T-helper 1 cell treated with Interleukin-12 subunit alpha and Interleukin-12 subunit beta and Interleukin-4 antibody, amounts not matched to agents 30 μg/mL and 1 μg/mL, for 36 hours (primary cell): Measurements from ENCODE around the gene R3HDM4.

ENCODE experiments used
- H3K27ac Mint-ChIP-seq: one replicate; pipeline ENCODE4 v1.8.0; 2021; ENCODE audit warnings: mild to moderate bottlenecking, mixed read lengths
- H3K27me3 Mint-ChIP-seq: one replicate; pipeline ENCODE4 v1.8.0; 2021; ENCODE audit warnings: low read depth, mixed read lengths
- H3K36me3 Mint-ChIP-seq: one replicate; pipeline ENCODE4 v1.8.0; 2021; ENCODE audit warnings: low read depth, mixed read lengths
- H3K4me1 Mint-ChIP-seq: one replicate; pipeline ENCODE4 v1.8.0; 2021; ENCODE audit warnings: low read depth, mixed read lengths
- H3K4me3 Mint-ChIP-seq: one replicate; pipeline ENCODE4 v1.8.0; 2021; ENCODE audit warnings: mild to moderate bottlenecking, moderate library complexity, mixed read lengths
- H3K9me3 Mint-ChIP-seq: one replicate; pipeline ENCODE4 v1.8.0; 2021; ENCODE audit warnings: mixed read lengths

The R3HDM4 gene

DNA sequence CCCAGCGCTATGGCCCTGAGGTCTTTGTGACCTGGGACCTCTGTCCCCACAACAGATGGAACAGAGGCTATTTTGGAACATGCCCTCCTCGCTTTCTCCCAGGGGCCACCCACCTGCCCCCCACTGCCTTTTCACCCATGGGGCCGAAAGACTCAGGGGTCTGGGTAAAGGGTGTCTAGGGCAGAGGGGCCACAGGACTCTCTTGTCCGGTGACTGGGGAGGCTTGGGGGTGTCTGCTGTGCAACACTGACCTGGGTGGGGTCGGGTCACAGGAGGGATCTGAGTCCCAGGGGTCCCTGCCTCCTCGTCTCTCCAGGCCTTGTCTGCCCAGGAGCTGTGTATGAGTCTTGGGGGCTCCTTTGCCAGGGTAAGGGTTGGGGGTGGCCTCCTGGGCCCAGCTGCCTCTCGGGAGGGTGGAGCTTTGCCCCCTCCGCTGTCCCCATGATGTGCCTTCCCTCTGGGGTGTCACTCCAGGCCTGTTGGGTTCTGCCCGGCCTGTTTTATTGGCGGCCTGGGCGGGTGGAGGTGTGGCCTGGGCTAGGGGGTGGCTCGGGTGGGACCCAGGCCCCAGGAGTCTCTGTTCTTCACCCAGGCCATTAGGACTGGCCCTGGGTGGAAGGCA is 14.9 kb upstream of the R3HDM4 start:
- Mint-ChIP-seq H3K27me3 (no peaks in the 10 kb centered on the region), H3K27ac (no peak overlapping the region), H3K4me3 (no peak overlapping the region), H3K4me1 (peaks cover 7% of the 10 kb centered on the region), H3K36me3 (no peaks in the 10 kb centered on the region), H3K9me3 (no peaks in the 10 kb centered on the region)

DNA sequence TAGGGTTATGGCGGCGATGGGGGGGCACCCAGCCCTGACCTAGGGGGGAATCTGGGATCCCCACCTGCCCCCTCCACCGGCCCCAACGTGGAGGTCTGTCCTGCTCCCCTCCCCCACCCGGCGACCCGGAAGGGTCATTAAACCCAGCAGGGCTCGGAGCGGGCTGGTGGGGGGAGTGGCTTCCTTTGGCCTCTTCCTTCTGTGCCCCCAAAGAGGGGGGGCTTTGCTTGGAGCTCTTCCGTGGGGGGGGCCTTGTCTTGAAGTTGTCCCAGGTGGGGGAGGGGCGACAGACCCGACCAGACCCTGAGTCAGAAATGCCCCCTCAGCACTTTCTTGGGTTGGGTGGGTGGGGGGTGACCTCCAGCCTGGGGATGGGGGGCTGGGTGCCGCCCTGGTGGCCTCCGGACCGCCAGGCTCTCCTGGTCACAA is 14.3 kb upstream of the R3HDM4 start:
- H3K4me3 Mint-ChIP-seq: no peak overlapping the region
- H3K27ac Mint-ChIP-seq: no peak overlapping the region
- no peaks in the 10 kb centered on the region for H3K36me3 Mint-ChIP-seq
- peaks cover 5% of the 10 kb centered on the region for H3K4me1 Mint-ChIP-seq
- no peaks in the 10 kb centered on the region for H3K9me3 Mint-ChIP-seq
- no peaks in the 10 kb centered on the region for H3K27me3 Mint-ChIP-seq

DNA sequence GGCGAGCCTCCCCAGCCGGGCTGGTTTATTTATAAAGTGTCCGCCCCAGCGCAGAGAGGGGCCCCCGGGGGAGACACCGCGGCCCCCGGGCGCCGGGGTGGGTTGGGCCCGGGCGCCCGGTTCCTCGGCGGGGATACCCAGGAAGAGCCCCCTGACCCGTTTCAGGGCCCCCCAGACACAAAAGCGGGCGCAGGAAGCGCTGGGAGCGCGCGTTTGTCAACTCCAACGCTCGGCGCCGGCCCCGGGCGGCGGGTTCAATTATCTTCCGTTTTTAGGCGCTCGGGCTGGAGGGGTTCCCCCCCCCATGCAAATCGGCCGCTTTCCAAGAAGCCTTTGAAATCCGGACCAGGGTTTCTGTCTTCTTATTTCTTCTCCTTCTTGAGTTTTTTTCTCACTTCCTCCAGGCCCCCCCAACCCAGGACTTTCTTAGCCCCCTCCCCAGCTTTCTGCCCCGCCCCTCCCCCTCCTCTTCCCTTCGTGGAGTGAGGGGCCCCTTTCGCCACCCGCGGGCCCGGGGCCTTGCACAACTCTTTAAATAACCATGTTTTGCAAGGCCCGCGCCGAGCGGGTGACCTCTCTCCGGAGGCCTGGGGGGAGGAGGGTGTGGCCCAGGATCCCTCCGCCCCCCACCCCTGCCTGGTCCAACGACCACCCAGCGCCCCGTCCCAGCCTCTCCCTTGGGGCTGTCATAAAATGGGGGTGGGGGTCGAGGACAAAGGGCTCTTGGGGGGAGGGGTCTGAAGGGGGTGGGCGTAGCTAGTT is 13.8 kb upstream of the R3HDM4 start:
- Mint-ChIP-seq H3K27ac (peak overlapping the region; percentile 73), H3K4me1 (peaks cover 5% of the 10 kb centered on the region), H3K9me3 (no peaks in the 10 kb centered on the region), H3K36me3 (peaks cover 1% of the 10 kb centered on the region), H3K27me3 (peaks cover 3% of the 10 kb centered on the region), H3K4me3 (peak overlapping the region; percentile 82)

DNA sequence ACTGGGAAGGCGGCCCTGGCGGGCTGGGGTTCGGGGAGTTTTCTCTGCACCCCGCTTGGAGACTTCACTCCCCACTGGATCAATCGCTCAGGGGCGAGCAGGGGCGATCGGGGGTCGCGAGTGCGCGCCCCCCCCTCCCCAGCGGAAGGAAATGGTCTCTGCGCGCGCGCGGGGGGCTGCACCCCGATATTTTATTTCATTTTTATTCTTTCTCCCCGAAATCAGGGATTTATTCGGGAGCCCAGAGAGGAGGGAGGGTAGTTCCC is 13.2 kb upstream of the R3HDM4 start:
- Mint-ChIP-seq H3K27me3 (peaks cover 3% of the 10 kb centered on the region), H3K4me1 (peaks cover 9% of the 10 kb centered on the region), H3K9me3 (no peaks in the 10 kb centered on the region), H3K4me3 (peak overlapping the region; percentile 61), H3K36me3 (peaks cover 1% of the 10 kb centered on the region), H3K27ac (no peak overlapping the region)

DNA sequence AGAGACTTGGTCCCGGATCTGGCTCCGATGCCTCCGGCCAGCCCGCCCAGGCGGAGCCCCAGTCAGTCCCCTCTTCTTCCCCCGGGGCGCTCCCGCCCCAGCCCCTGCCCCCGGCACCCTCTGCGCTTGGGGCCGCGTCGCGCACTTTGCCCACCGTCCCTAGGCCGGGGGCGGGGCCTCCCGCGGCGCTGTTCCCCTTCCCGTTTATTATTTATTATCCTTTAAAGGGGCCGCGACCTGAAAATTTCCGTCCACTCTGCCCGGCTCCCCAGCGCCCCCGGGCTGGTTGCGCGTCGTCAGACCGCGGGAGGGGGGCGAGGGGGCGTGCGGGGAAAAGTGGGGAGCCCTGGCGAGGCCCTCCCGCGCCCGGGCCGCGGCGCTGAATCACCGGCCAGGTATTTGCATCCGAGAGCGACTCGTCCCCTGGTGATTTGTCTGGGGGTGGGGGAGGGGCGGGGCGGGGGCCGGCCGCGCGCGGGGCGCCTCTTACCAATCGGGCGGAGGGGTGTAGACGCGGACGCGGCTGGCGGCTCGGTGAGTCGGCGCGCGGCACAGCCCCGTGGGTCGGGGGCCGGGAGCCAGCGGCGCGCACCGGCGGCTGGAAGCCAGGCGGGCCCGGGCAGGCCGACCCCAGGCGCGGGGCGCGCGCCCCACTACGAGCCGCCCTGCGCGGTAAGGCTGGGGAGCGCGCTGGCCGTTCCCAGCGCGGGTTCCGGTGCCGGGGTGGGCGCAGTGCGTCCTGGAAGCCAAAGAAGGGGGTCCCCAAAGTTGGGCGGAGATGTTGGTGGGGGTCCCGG is 12.7 kb upstream of the R3HDM4 start, which contains the start of gene ARID3A:
Gene ARID3A, plus strand, starts transcription at position 510 of the 797 bp plus-strand sequence. CDS start 3,494 bp downstream, outside the sequence.
- Mint-ChIP-seq H3K36me3 (peaks cover 1% of the 10 kb centered on the region), H3K9me3 (no peaks in the 10 kb centered on the region), H3K27me3 (peaks cover 3% of the 10 kb centered on the region), H3K4me3 (peak within 1 kb of the TSS; percentile 82), H3K4me1 (peaks cover 12% of the 10 kb centered on the region), H3K27ac (peak within 1 kb of the TSS; percentile 73)

DNA sequence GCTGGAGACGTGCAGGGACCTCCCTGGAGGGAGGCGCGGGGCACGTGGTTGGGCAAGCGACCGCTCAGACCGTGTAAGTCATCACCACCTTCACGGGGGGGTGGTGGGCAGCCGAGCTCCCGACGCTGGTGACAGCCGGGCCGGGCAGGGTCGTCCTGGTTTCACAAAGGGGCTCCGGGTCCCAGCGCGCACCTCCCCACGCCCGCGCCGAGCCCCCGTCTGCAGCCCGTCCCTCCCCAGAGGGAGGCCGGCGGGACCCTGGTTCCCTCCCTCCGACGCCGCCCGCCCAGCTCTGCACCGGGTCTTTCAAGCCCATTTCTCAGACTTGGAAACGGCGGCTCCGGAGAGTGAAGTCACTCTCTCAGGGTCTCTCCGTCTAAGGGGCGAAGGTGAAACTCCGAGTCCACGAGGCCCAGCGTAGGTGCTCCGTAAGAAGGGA is 12.1 kb upstream of the R3HDM4 start:
- peak overlapping the region; percentile 57 for H3K27ac Mint-ChIP-seq
- H3K36me3 Mint-ChIP-seq: peaks cover 1% of the 10 kb centered on the region
- H3K4me1 Mint-ChIP-seq: peaks cover 14% of the 10 kb centered on the region
- H3K9me3 Mint-ChIP-seq: no peaks in the 10 kb centered on the region
- H3K27me3 Mint-ChIP-seq: peaks cover 3% of the 10 kb centered on the region
- peak overlapping the region; percentile 71 for H3K4me3 Mint-ChIP-seq

DNA sequence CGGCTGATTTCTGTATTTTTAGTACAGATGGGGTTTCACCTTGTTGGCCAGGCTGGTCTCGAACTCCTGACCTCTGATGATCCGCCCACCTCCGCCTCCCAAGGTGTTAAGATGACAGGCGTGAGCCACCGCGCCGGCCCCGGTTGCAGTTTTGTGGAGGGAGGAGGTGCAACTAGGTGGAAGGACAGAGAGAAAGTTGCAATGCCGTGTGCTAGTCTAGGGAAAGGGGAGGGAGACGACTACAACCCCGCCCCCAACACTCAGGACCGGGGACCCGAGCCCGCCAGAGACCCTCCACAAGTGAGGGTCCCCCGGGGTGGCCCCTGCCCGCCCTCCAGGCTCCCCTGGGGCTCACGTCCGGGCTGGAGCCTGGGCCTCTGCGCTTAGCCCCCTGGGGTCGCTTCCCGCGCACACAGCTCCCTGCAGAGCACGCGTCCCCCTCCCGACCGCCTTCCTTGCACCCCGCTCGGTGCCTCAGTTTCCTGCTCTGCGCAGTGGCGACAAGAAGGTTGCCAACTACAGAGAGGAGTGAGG is 11.6 kb upstream of the R3HDM4 start:
- Mint-ChIP-seq H3K36me3 (peaks cover 1% of the 10 kb centered on the region), H3K27ac (peak overlapping the region; percentile 36), H3K4me1 (peaks cover 14% of the 10 kb centered on the region), H3K4me3 (peak overlapping the region; percentile 71), H3K9me3 (no peaks in the 10 kb centered on the region), H3K27me3 (peaks cover 3% of the 10 kb centered on the region)

DNA sequence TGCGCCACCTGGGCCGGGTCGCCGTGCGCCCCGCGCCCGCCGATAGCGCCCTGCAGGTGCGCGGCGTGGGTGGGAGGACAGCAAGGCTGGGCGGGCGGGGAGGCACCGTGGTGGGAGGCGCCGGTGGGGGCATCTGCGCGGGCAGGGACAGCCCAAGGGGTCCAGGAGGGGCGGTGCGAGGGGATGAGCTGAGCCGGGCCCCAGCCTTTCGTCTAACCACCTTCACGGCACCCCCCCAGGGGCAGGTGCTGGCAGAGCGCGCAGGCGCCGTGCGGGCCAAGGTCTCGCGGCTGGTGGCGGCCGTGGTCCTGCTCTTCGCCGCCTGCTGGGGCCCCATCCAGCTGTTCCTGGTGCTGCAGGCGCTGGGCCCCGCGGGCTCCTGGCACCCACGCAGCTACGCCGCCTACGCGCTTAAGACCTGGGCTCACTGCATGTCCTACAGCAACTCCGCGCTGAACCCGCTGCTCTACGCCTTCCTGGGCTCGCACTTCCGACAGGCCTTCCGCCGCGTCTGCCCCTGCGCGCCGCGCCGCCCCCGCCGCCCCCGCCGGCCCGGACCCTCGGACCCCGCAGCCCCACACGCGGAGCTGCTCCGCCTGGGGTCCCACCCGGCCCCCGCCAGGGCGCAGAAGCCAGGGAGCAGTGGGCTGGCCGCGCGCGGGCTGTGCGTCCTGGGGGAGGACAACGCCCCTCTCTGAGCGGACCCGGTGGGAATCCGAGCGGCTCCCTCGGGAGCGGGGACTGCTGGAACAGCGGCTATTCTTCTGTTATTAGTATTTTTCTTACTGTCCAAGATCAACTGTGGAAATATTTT is 7.2 kb upstream of the R3HDM4 start:
- peaks cover 3% of the 10 kb centered on the region for H3K27me3 Mint-ChIP-seq
- peak overlapping the region; percentile 81 for H3K4me3 Mint-ChIP-seq
- peaks cover 1% of the 10 kb centered on the region for H3K36me3 Mint-ChIP-seq
- H3K27ac Mint-ChIP-seq: peak overlapping the region; percentile 83
- peaks cover 16% of the 10 kb centered on the region for H3K4me1 Mint-ChIP-seq
- no peaks in the 10 kb centered on the region for H3K9me3 Mint-ChIP-seq

DNA sequence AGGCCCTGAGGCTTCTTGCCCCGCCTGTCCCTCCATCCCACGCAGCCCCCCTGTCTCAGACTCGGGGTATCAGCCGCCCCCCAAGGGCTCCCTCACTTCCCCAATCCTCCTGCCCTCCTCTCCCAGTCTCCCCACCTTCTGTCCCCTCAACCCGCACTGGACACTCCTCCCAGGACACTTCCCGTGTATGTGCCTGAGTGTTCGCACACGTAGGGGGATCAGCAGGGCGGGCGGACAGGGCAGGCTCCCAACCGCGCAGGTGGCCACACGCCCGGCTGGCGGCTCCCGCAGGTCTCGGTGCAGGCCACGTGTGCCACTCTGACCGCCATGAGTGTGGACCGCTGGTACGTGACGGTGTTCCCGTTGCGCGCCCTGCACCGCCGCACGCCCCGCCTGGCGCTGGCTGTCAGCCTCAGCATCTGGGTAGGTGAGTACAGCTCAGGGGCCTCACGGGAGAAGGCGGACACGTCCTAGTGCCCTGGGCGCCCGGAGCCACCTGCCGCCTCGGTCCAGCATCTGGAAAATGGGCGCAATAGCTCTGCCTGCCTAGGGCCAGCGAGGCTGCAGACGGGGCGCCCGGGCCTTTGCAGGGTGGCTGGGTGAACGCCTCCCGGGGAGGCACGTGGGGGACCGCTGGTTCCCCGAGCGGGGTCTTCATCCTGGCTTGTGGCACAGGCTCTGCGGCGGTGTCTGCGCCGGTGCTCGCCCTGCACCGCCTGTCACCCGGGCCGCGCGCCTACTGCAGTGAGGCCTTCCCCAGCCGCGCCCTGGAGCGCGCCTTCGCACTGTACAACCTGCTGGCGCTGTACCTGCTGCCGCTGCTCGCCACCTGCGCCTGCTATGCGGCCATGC is 6.4 kb upstream of the R3HDM4 start:
- Mint-ChIP-seq H3K4me1 (peaks cover 16% of the 10 kb centered on the region), H3K9me3 (no peaks in the 10 kb centered on the region), H3K4me3 (peak overlapping the region; percentile 17), H3K27me3 (peaks cover 3% of the 10 kb centered on the region), H3K36me3 (peaks cover 1% of the 10 kb centered on the region), H3K27ac (no peak overlapping the region)

DNA sequence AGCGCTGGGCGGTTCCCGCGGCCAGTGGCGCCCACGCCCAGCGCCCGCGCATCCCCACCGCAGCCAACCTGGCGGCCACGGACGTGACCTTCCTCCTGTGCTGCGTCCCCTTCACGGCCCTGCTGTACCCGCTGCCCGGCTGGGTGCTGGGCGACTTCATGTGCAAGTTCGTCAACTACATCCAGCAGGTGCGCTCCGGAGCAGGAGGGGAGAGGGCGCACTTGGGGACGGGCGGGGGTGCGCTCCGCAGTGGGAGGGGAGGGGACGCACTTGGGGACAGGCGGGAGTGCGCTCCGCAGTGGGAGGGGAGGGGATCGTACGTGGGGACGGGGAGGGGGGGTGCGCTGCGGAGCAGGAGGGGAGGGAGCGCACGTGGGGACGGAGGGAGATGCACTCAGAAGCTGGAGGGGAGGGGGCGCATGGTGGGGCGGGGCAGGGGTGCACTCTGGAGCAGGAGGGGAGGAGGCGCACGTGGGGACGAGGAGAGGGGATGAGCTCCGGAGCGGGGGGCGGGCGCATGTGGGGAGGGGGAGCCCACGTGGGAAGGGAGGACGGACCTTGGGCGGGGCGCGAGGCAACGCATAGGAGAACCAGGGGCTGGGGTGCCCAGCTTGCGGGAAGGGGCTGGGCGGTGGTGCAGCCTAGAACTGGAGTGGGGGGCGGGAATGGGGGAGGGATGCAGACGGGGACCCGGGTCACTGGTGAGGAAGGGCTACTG is 5.6 kb upstream of the R3HDM4 start:
- H3K4me1 Mint-ChIP-seq: peaks cover 15% of the 10 kb centered on the region
- H3K27ac Mint-ChIP-seq: no peak overlapping the region
- no peak overlapping the region for H3K4me3 Mint-ChIP-seq
- H3K36me3 Mint-ChIP-seq: peaks cover 1% of the 10 kb centered on the region
- H3K9me3 Mint-ChIP-seq: no peaks in the 10 kb centered on the region
- H3K27me3 Mint-ChIP-seq: peaks cover 3% of the 10 kb centered on the region

DNA sequence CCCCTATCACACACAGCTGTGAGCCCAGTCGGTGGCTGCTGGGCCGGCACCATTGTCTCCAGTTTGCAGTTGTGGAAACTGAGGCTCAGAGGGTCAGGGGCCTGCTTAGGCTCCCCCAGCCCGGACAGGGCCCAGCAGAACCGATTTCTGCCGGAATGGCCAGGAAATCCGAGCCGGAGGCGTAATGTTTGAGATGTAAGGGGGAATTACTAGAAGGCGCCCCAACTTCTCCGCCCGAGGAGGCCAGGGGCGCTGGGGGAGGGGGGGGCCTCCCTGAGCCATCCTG is 5.1 kb upstream of the R3HDM4 start:
- peak overlapping the region; percentile 63 for H3K4me3 Mint-ChIP-seq

DNA sequence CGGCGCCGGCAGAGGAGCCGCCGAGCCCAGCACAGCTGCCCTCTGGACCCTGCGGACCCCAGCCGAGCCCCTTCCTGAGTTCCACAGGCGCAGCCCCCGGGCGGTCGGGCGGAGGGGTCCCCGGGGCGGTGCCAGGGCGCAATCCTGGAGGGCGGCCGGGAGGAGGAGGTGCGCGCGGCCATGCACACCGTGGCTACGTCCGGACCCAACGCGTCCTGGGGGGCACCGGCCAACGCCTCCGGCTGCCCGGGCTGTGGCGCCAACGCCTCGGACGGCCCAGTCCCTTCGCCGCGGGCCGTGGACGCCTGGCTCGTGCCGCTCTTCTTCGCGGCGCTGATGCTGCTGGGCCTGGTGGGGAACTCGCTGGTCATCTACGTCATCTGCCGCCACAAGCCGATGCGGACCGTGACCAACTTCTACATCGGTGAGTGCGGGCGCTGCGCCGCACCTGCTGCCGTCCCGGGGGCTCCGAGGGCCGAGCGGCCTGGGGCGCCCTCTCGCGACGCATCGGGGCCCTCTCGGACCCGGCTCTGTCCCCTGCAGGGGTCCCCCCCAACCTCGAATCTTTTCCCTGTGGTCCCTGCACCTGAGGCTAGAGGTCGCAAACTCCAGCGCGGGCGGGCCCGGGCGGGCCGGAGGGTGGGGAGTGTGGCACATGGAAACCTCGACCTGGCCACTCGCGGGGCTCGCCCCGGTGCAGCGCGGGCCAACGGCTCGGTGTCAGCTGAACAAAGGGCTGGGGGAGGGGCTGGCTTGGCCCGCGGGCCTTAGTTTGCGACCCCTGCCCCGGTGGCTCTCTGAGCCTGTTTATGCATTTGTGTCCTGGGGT is 4.5 kb upstream of the R3HDM4 start, which contains the start of gene KISS1R:
Gene KISS1R, plus strand, starts transcription at position 11 of the 829 bp plus-strand sequence. Its CDS starts 170 bp downstream, at position 181.
- Mint-ChIP-seq H3K4me1 (peaks cover 15% of the 10 kb centered on the region), H3K27me3 (peaks cover 3% of the 10 kb centered on the region), H3K27ac (peak within 1 kb of the TSS; percentile 63), H3K4me3 (peak within 1 kb of the TSS; percentile 63), H3K9me3 (no peaks in the 10 kb centered on the region), H3K36me3 (peaks cover 1% of the 10 kb centered on the region)

More for the DNA sequence above, 5.1 kb upstream of the R3HDM4 start:
- Mint-ChIP-seq H3K27me3 (peaks cover 3% of the 10 kb centered on the region), H3K4me1 (peaks cover 15% of the 10 kb centered on the region), H3K9me3 (no peaks in the 10 kb centered on the region), H3K27ac (peak overlapping the region; percentile 63), H3K36me3 (peaks cover 1% of the 10 kb centered on the region)
